GM12878 (cell line): Measurements from ENCODE around the gene SLTM. TPM values are rescaled to one million over a fixed set of nuclear protein-coding genes. Genes with fewer than 3 reads are reported as not detected.

ENCODE experiments used
- ATAC-seq: fragments of 200-7000 bp; cut with Tn5 transposase; 3 replicates; pipeline ENCODE4 v1.9.1; 2020; ENCODE audit warnings: mild to moderate bottlenecking, moderate library complexity
- BruUV-seq: library from RNA; stranded (reverse); fragments of 400-500 nt; replicated peaks from 2 replicates; lab custom pipeline; 2021; lab: Mats Ljungman, UMichigan
- CTCF ChIA-PET: fragments of 300-600 bp; sonication (Branson Sonifier 250); formaldehyde crosslinking; extraction: SDS; loops from one replicate; lab custom pipeline; 2021; ENCODE audit warnings: inconsistent platforms; lab: Yijun Ruan, JAX
- POLR2A ChIA-PET: fragments of 350-600 bp; formaldehyde crosslinking; extraction: SDS; loops from one replicate; lab custom pipeline; 2021; ENCODE audit warnings: inconsistent platforms; lab: Charles Lee
- RAD21 ChIA-PET: fragments of 300-600 bp; sonication (Branson Sonifier 250); formaldehyde crosslinking; loops from one replicate; lab custom pipeline; 2023; ENCODE audit warnings: antibody characterized with exemption; ENCODE audit not compliant: unreplicated experiment; lab: Charles Lee
- SMC1A ChIA-PET: fragments of 300-600 bp; sonication (Branson Sonifier 250); formaldehyde crosslinking; loops from one replicate; lab custom pipeline; 2023; ENCODE audit not compliant: unreplicated experiment, uncharacterized antibody; lab: Charles Lee
- DNase-seq: peaks from one replicate; pipeline ENCODE4 v3.0.0-alpha.2; 2011; ENCODE audit warnings: low read depth, low spot score
- FAIRE-seq: peaks from 3 replicates; lab custom pipeline; 2011; peaks lifted over from hg19 to GRCh38; lab: Jason Lieb, UNC
- H2AFZ ChIP-seq: 2 replicates; pipeline ENCODE4 v1.6.0; 2011; ENCODE audit warnings: low read depth, low read length, control low read depth; ENCODE audit not compliant: control insufficient read depth
- H3K27ac ChIP-seq: 2 replicates; pipeline ENCODE4 v1.5.1; 2011; ENCODE audit warnings: control low read depth; ENCODE audit not compliant: control insufficient read depth, insufficient read depth
- H3K27me3 ChIP-seq, 2 experiments: replicated peaks in 1 of 2; 2 replicates each; pipeline versions ENCODE4 v1.6.0 to v1.6.1; 2011; ENCODE audit warnings: low read length in 1 of 2; ENCODE audit not compliant: control insufficient read depth in 2 of 2, insufficient read depth in 2 of 2
- H3K36me3 ChIP-seq, 2 experiments: 2 replicates each; pipeline ENCODE4 v1.5.1; 2011; ENCODE audit warnings: low read length in 1 of 2; ENCODE audit not compliant: control insufficient read depth in 2 of 2, insufficient read depth in 2 of 2
- H3K4me1 ChIP-seq: 2 replicates; pipeline ENCODE4 v1.6.1; 2011; ENCODE audit warnings: mild to moderate bottlenecking, low read length, moderate library complexity, mixed read lengths; ENCODE audit not compliant: control insufficient read depth, insufficient read depth
- H3K4me2 ChIP-seq: 2 replicates; pipeline ENCODE4 v1.6.0; 2011; ENCODE audit warnings: control low read depth; ENCODE audit not compliant: control insufficient read depth, insufficient read depth
- H3K4me3 ChIP-seq: fragments of 200-600 bp; sonication (generic); 2 replicates; pipeline ENCODE4 v1.5.1; 2016
- H3K79me2 ChIP-seq: 2 replicates; pipeline ENCODE4 v1.6.0; 2011; ENCODE audit warnings: low read length; ENCODE audit not compliant: control insufficient read depth, insufficient read depth
- H3K9ac ChIP-seq: 2 replicates; pipeline ENCODE4 v1.8.0; 2011; ENCODE audit warnings: low read length, control low read depth, mixed read lengths; ENCODE audit not compliant: control insufficient read depth, insufficient read depth
- H3K9me3 ChIP-seq: replicated peaks from 3 replicates; pipeline ENCODE4 v1.5.1; 2011; ENCODE audit warnings: mild to moderate bottlenecking, low read length; ENCODE audit not compliant: control insufficient read depth, insufficient read depth
- H4K20me1 ChIP-seq: 2 replicates; pipeline ENCODE4 v1.6.0; 2011; ENCODE audit not compliant: control insufficient read depth, insufficient read depth
- BRCA1 ChIP-seq: IDR thresholded peaks from 2 replicates; pipeline ENCODE4 v1.6.1; 2011; ENCODE audit warnings: low read depth, low read length, improper control_type of control experiment
- ELK1 ChIP-seq: IDR thresholded peaks from 2 replicates; pipeline ENCODE4 v1.6.1; 2012; ENCODE audit warnings: low read depth, low read length, improper control_type of control experiment
- NBN ChIP-seq: fragments of 450-650 bp; IDR thresholded peaks from 2 replicates; pipeline ENCODE4 v1.6.1; 2016
- NFYB ChIP-seq: IDR thresholded peaks from 2 replicates; pipeline ENCODE4 v1.6.1; 2011; ENCODE audit warnings: low read depth, mild to moderate bottlenecking, low read length, improper control_type of control experiment, moderate library complexity; ENCODE audit not compliant: insufficient read depth
- PBX3 ChIP-seq: IDR thresholded peaks from 2 replicates; pipeline ENCODE4 v1.6.1; 2011; ENCODE audit warnings: mild to moderate bottlenecking, low read depth, low read length, moderate library complexity; ENCODE audit not compliant: insufficient replicate concordance
- SREBF2 ChIP-seq: IDR thresholded peaks from 2 replicates; pipeline ENCODE4 v1.6.1; 2012; ENCODE audit warnings: mild to moderate bottlenecking, low read length
- WGBS: methylation state at CpG from one replicate; pipeline ENCODE4 v1.1.6; 2016; ENCODE audit warnings: low lambda C conversion rate; ENCODE audit not compliant: insufficient replicate concordance, insufficient coverage; ENCODE audit errors: missing lambda C conversion rate; 5-methylcytosine and 5-hydroxymethylcytosine counted together
- in situ Hi-C: fragments of 300-500 bp; cut with MboI; formaldehyde crosslinking; loops from 9 replicates; pipeline ENCODE4 v1.14.3; 2018; ENCODE audit warnings: mixed read lengths
- intact Hi-C: fragments of 100-400 bp; cut with micrococcal nuclease; formaldehyde crosslinking; loops from one replicate; pipeline ENCODE4 v1.14.2; 2022; ENCODE audit not compliant: unreplicated experiment
- polyA plus RNA-seq, 11 experiments: library from polyadenylated mRNA; depleted of rRNA in 4 of 11; unstranded in 6 of 11; stranded (reverse) in 5 of 11; fragments of >200 nt; fragmentation: Nextera tagmentation in 4 of 11; fragmentation: Illumina TruSeq in 1 of 11; extraction: Ambion mirVana in 4 of 11; extraction: Trizol in 1 of 11; gene quantifications; 1 replicate in 1 of 11; 2 replicates in 10 of 11; pipeline versions ENCODE4 v1.2.1 to v1.2.3, GENCODE V29; 2011 to 2016; ENCODE audit warnings: inconsistent platforms in 2 of 11, missing spikeins in 2 of 11, low read depth in 1 of 11
- total RNA-seq, 4 experiments: library from RNA; depleted of rRNA in 3 of 4; stranded (reverse); fragments of >200 nt in 3 of 4; fragmentation: Illumina TruSeq in 1 of 4; extraction: Trizol in 1 of 4; gene quantifications; 2 replicates each; pipeline versions ENCODE4 v1.2.1 to v1.2.3, GENCODE V29; 2013 to 2021

SLTM gene
- total and polyA plus RNA-seq, 10 of the 15 experiments (the other 5 are each of a cell fraction or from before 2014, with no cell fraction given) = 50.5 to 152 (median 90.9) TPM

GRCh38 chr15:58864602-58865424 lies 68.7 kb downstream of the SLTM start:
- WGBS = 82% methylated on average over 41 of the region's 54 CpGs
- TF ChIP-seq BRCA1 = no peak
- TF ChIP-seq NBN = no peak
- TF ChIP-seq PBX3 = no peak
- no peak for TF ChIP-seq SREBF2
- TF ChIP-seq NFYB = no peak
- TF ChIP-seq ELK1 = no peak
- H3K79me2 ChIP-seq = no peaks in the 10 kb centered on the region
- no peaks in the 10 kb centered on the region for H3K4me1 ChIP-seq
- ChIA-PET POLR2A (no interaction called here), RAD21 (no interaction called here), SMC1A (no interaction called here), CTCF (interaction anchor here (1.0 kb wide), 1 partner anchor 10 kb away, joined by 3 read pairs; no protein-coding TSS in a partner anchor)
- H3K27me3 ChIP-seq = no peaks in the 10 kb centered on the region
- intact Hi-C loops (no loop called here), in situ Hi-C loops (no loop called here)
- DNase-seq (no peak), ATAC-seq (no peak), FAIRE-seq (no peak)
- H3K9ac ChIP-seq = no peak overlapping the region
- no peaks in the 10 kb centered on the region for H4K20me1 ChIP-seq
- BruUV-seq = no TSS peak
- no peak overlapping the region for H3K4me3 ChIP-seq
- H3K9me3 ChIP-seq = no peaks in the 10 kb centered on the region
- H3K27ac ChIP-seq = no peak overlapping the region
- H3K36me3 ChIP-seq = no peaks in the 10 kb centered on the region
- peak overlapping the region; percentile 55 for H2AFZ ChIP-seq
- H3K4me2 ChIP-seq = peak overlapping the region; percentile 13; the same call in 1 of the 2 replicates
